T1000 (cell line): ENCODE measurements around the gene TMED10.
"Not testable (repeated sequence)": the region's sequence is repeated elsewhere in the genome, so short reads cannot be mapped to it uniquely, and the experiment has no call there.

ENCODE experiments used
- DNase-seq: peaks from one replicate; lab custom pipeline; 2025; ENCODE audit warnings: mixed read lengths; lab: John Stamatoyannopoulos, UW

Gene TMED10

GRCh38 chr14:75191100-75191499, 14.7 kb upstream of the TMED10 start:
- DNase-seq: no peak

- no peak for DNase-seq
These were observed 13.6 kb upstream of the TMED10 start for GRCh38 chr14:75190023-75190422.

GRCh38 chr14:75188520-75189268, 12.3 kb upstream of the TMED10 start:
- no peak for DNase-seq

GRCh38 chr14:75188086-75188485, 11.7 kb upstream of the TMED10 start:
- DNase-seq: no peak

GRCh38 chr14:75186953-75187352, 10.5 kb upstream of the TMED10 start:
- DNase-seq: no peak

GRCh38 chr14:75185251-75186040, 9.0 kb upstream of the TMED10 start:
- no peak for DNase-seq

GRCh38 chr14:75184492-75184891, 8.1 kb upstream of the TMED10 start:
- no peak for DNase-seq

- DNase-seq: no peak
These were observed 7.6 kb upstream of the TMED10 start for GRCh38 chr14:75184039-75184438.

- DNase-seq: no peak
These were observed 6.8 kb upstream of the TMED10 start for GRCh38 chr14:75183225-75183624.

GRCh38 chr14:75182821-75183220, 6.4 kb upstream of the TMED10 start:
- no peak for DNase-seq

GRCh38 chr14:75182163-75182562, 5.8 kb upstream of the TMED10 start:
- not testable (repeated sequence) for DNase-seq

GRCh38 chr14:75181293-75182062, 5.1 kb upstream of the TMED10 start:
- no peak for DNase-seq

- DNase-seq: no peak
These were observed 703 bp downstream of the TMED10 start for GRCh38 chr14:75175677-75176141.

- no peak for DNase-seq
These were observed 2.3 kb downstream of the TMED10 start for GRCh38 chr14:75174066-75174465.

- DNase-seq: no peak
These were observed 5.6 kb downstream of the TMED10 start for GRCh38 chr14:75170772-75171171.

- no peak for DNase-seq
These were observed 7.7 kb downstream of the TMED10 start for GRCh38 chr14:75168586-75169335.

- DNase-seq: no peak
These were observed 9.1 kb downstream of the TMED10 start for GRCh38 chr14:75167325-75167724.

GRCh38 chr14:75165586-75166391, 10.6 kb downstream of the TMED10 start:
- no peak for DNase-seq

- DNase-seq: no peak
These were observed 11.6 kb downstream of the TMED10 start for GRCh38 chr14:75164809-75165208.

GRCh38 chr14:75163677-75164076, 12.7 kb downstream of the TMED10 start:
- no peak for DNase-seq

- no peak for DNase-seq
These were observed 13.8 kb downstream of the TMED10 start for GRCh38 chr14:75162631-75163030.
